Panc1 (cell line): ENCODE data around the gene IPO8. TPM values are rescaled to one million over a fixed set of nuclear protein-coding genes. Genes with fewer than 3 reads are reported as not detected.

Experiments
- ATAC-seq: fragments of 200-7000 bp; cut with Tn5 transposase; 2 replicates; pipeline ENCODE4 v1.9.1; 2020; ENCODE audit warnings: mild to moderate bottlenecking, moderate library complexity
- BruUV-seq: library from RNA; stranded (reverse); fragments of 400-500 nt; replicated peaks from 2 replicates; lab custom pipeline; 2021; lab: Mats Ljungman, UMichigan
- CTCF ChIA-PET: fragments of 300-600 bp; sonication (Branson Sonifier 250); formaldehyde crosslinking; loops from one replicate; lab custom pipeline; 2022; ENCODE audit warnings: antibody characterized with exemption; lab: Charles Lee
- POLR2A ChIA-PET: fragments of 300-600 bp; sonication (Branson Sonifier 250); formaldehyde crosslinking; loops from one replicate; lab custom pipeline; 2022; ENCODE audit warnings: antibody characterized with exemption; lab: Charles Lee
- DNase-seq: peaks from one replicate; pipeline ENCODE4 v3.0.0-alpha.2; 2010; ENCODE audit warnings: low read depth, low spot score
- H3K27ac ChIP-seq: 2 replicates; pipeline ENCODE4 v1.5.1; 2011; ENCODE audit warnings: mild to moderate bottlenecking, low read length, inconsistent platforms
- H3K27me3 ChIP-seq: fragments of 200-500 bp; sonication (Bioruptor generic); 2 replicates; pipeline ENCODE4 v1.6.0; 2014; ENCODE audit warnings: low read length, inconsistent platforms; ENCODE audit not compliant: control insufficient read depth, insufficient read depth
- H3K36me3 ChIP-seq: fragments of 200-500 bp; sonication (Bioruptor generic); 2 replicates; pipeline ENCODE4 v1.5.1; 2014; ENCODE audit warnings: inconsistent platforms, mild to moderate bottlenecking, low read length, moderate library complexity; ENCODE audit not compliant: control insufficient read depth, insufficient read depth
- H3K4me1 ChIP-seq: 2 replicates; pipeline ENCODE4 v1.5.1; 2011; ENCODE audit warnings: inconsistent platforms, mild to moderate bottlenecking, low read length, moderate library complexity; ENCODE audit not compliant: control insufficient read depth, insufficient read depth
- H3K4me3 ChIP-seq, 2 experiments: 2 replicates each; pipeline ENCODE4 v1.5.1; 2011 to 2012; ENCODE audit warnings: low read depth in 2 of 2, low read length in 2 of 2, mild to moderate bottlenecking in 2 of 2, inconsistent platforms in 1 of 2, moderate library complexity in 1 of 2
- H3K9me3 ChIP-seq: fragments of 200-500 bp; sonication (Bioruptor generic); 2 replicates; pipeline ENCODE4 v1.5.1; 2014; ENCODE audit warnings: low read depth, mild to moderate bottlenecking, inconsistent platforms, low read length, moderate library complexity; ENCODE audit not compliant: control insufficient read depth, insufficient read depth
- POLR2AphosphoS5 ChIP-seq: IDR thresholded peaks from 2 replicates; pipeline ENCODE4 v1.6.1; 2012; ENCODE audit warnings: mild to moderate bottlenecking, low read depth, low read length, moderate library complexity
- SIN3A ChIP-seq: IDR thresholded peaks from 2 replicates; pipeline ENCODE4 v1.6.1; 2012; ENCODE audit warnings: low read depth, mild to moderate bottlenecking, low read length, moderate library complexity, borderline replicate concordance; ENCODE audit not compliant: insufficient read depth
- TCF7L2 ChIP-seq: IDR thresholded peaks from 2 replicates; pipeline ENCODE4 v1.6.1; 2011; ENCODE audit warnings: mild to moderate bottlenecking, low read depth, low read length, inconsistent platforms
- in situ Hi-C: cut with HindIII; loops from 2 replicates; pipeline ENCODE4 v1.10.0; 2016; ENCODE audit warnings: low sequenced_read_pairs, low pct_unique_long_range_greater_than_20kb
- intact Hi-C: fragments of 100-400 bp; cut with micrococcal nuclease; formaldehyde crosslinking; loops from one replicate; pipeline ENCODE4 v1.10.0; 2022; ENCODE audit not compliant: unreplicated experiment
- total RNA-seq: library from RNA; stranded (reverse); gene quantifications from one replicate; pipeline ENCODE4 v1.2.1, GENCODE V29; 2021; ENCODE audit not compliant: unreplicated experiment
- TF ChIP-seq, protein P1 (sequence below): fragments of 450-650 bp; IDR thresholded peaks from 2 replicates; pipeline ENCODE4 v1.5.1; 2017; ENCODE audit warnings: mild to moderate bottlenecking
- TF ChIP-seq, protein P2 (sequence below), 2 experiments: IDR thresholded peaks; 2 replicates each; pipeline ENCODE4 v1.6.1; 2011 to 2012; ENCODE audit warnings: low read depth in 2 of 2, control low read depth in 1 of 2, low read length in 1 of 2, mild to moderate bottlenecking in 1 of 2, moderate library complexity in 1 of 2; ENCODE audit not compliant: insufficient read depth in 1 of 2

IPO8 gene
- total RNA-seq, 1 experiment from 2014 or later = 46.6 TPM

DNA sequence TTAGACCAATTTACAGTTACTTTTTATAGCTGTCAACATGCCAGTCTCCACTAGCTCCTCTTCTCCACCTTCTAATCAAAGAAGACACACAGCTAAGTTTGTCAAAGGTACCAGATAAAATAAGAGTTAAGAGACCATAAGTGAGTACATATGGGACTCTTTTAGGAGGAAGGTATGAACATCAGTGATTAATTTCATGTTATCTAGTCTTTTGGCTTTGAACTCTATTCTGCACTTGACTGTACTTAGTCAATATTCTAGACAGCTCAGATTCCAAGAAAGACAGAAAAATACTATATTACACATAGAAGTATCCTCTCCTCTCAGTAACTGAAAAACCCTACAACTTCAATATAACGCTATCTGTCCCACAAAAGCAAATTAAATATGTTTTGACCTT lies 31.0 kb upstream of the IPO8 start:
- Histone ChIP-seq H3K27me3 (no peaks in the 10 kb centered on the region), H3K4me1 (peaks cover 12% of the 10 kb centered on the region), H3K4me3 (no peak overlapping the region), H3K36me3 (peaks cover 3% of the 10 kb centered on the region; the same call in 1 of the 2 replicates), H3K9me3 (no peaks in the 10 kb centered on the region), H3K27ac (no peak overlapping the region)
- intact Hi-C loops = no loop called here
- no peak for DNase-seq
- ChIA-PET POLR2A (no interaction called here), CTCF (no interaction called here)
- no peak for ATAC-seq
- TF ChIP-seq, protein P1, sequence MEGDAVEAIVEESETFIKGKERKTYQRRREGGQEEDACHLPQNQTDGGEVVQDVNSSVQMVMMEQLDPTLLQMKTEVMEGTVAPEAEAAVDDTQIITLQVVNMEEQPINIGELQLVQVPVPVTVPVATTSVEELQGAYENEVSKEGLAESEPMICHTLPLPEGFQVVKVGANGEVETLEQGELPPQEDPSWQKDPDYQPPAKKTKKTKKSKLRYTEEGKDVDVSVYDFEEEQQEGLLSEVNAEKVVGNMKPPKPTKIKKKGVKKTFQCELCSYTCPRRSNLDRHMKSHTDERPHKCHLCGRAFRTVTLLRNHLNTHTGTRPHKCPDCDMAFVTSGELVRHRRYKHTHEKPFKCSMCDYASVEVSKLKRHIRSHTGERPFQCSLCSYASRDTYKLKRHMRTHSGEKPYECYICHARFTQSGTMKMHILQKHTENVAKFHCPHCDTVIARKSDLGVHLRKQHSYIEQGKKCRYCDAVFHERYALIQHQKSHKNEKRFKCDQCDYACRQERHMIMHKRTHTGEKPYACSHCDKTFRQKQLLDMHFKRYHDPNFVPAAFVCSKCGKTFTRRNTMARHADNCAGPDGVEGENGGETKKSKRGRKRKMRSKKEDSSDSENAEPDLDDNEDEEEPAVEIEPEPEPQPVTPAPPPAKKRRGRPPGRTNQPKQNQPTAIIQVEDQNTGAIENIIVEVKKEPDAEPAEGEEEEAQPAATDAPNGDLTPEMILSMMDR = no peak
- TF ChIP-seq SIN3A (no peak), POLR2AphosphoS5 (no peak), TCF7L2 (no peak)
- TF ChIP-seq, protein P2, sequence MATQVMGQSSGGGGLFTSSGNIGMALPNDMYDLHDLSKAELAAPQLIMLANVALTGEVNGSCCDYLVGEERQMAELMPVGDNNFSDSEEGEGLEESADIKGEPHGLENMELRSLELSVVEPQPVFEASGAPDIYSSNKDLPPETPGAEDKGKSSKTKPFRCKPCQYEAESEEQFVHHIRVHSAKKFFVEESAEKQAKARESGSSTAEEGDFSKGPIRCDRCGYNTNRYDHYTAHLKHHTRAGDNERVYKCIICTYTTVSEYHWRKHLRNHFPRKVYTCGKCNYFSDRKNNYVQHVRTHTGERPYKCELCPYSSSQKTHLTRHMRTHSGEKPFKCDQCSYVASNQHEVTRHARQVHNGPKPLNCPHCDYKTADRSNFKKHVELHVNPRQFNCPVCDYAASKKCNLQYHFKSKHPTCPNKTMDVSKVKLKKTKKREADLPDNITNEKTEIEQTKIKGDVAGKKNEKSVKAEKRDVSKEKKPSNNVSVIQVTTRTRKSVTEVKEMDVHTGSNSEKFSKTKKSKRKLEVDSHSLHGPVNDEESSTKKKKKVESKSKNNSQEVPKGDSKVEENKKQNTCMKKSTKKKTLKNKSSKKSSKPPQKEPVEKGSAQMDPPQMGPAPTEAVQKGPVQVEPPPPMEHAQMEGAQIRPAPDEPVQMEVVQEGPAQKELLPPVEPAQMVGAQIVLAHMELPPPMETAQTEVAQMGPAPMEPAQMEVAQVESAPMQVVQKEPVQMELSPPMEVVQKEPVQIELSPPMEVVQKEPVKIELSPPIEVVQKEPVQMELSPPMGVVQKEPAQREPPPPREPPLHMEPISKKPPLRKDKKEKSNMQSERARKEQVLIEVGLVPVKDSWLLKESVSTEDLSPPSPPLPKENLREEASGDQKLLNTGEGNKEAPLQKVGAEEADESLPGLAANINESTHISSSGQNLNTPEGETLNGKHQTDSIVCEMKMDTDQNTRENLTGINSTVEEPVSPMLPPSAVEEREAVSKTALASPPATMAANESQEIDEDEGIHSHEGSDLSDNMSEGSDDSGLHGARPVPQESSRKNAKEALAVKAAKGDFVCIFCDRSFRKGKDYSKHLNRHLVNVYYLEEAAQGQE (IDR thresholded peaks at IDR 0.05; ENCODE audit: insufficient read depth in 1 of 2, low read depth in 2 of 2, low read length in 1 of 2) = no peak
- in situ Hi-C loops = no loop called here
- no TSS peak for BruUV-seq

DNA sequence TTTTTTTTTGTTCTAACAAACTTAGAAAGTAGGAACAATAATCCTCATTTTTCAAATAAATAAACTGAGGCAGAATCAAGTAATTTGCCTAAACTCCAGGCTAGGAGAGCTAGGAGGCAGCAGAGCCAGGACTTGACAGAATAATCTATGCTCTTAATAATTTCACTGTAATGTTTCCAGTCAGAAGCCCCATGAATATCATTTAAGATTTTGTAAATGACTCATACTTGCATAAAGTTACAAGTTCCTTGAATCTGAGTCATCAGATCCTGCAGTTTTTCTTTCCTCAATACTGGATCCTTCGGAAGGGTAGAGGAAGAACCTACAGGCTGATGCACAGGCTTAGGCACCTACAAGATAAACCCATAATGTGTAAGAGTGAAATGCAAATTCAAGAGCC lies 30.1 kb upstream of the IPO8 start:
- no peak overlapping the region for H3K4me3 ChIP-seq
- DNase-seq = peak; percentile 71
- TF ChIP-seq, protein P2 (IDR thresholded peaks at IDR 0.05; ENCODE audit: insufficient read depth in 1 of 2, low read depth in 2 of 2, low read length in 1 of 2) = no peak
- TF ChIP-seq TCF7L2 (no peak), SIN3A (no peak)
- TF ChIP-seq, protein P1 = no peak
- BruUV-seq = no TSS peak
- POLR2A ChIA-PET = no interaction called here
- intact Hi-C loops = no loop called here
- peaks cover 3% of the 10 kb centered on the region; the same call in 1 of the 2 replicates for H3K36me3 ChIP-seq
- CTCF ChIA-PET = no interaction called here
- H3K27me3 ChIP-seq = no peaks in the 10 kb centered on the region
- in situ Hi-C loops = no loop called here
- peak; percentile 90 for ATAC-seq
- H3K9me3 ChIP-seq = no peaks in the 10 kb centered on the region
- peaks cover 12% of the 10 kb centered on the region for H3K4me1 ChIP-seq
- peak overlapping the region; percentile 45 for H3K27ac ChIP-seq
